ENCODE measurements around the gene TBL1XR1.
"Not testable (repeated sequence)": the region's sequence is repeated elsewhere in the genome, so short reads cannot be mapped to it uniquely, and the experiment has no call there.

The TBL1XR1 gene

DNA sequence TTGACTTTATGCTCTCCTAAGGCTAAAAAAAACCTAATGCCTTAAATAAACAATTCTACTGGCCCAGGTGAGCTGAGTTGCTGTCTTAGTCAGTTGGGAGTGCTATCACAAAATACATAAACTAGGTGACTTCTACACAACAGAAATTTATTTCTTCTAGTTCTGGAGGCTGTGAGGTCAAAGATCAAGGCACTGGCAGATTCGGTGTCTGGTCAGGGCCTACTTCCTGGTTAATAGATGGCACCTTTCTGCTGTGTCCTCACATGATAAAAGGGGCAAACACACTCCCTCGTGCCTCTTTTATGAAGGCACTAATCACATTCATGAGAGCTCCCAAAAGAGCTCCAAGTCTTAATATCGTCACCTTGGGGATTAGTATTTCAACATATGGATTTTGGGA is 11.5 kb upstream of the TBL1XR1 start:
- no peak for DNase-seq (ENCODE audit: low read depth in 2 of 2)

DNA sequence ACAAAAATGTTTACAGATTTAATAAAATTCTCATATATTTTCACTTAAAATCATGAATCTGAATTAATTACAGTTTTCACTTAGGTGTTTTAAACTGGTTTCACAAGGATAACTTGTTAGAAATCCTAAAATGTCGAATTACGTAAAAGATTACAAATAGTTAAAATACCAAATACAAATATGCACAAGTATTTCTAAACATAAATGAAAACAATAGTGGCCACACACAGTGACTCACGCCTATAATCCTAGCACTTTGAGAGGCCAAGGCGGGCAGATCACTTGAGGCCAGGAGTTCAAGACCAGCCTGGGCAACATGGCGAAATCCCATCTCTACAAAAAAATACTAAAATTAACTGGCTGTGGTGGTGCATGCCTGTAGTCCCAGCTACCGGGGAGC is 10.9 kb upstream of the TBL1XR1 start:
- no peak for DNase-seq (ENCODE audit: low read depth in 2 of 2)

- DNase-seq (ENCODE audit: low read depth in 2 of 2): no peak
Measured at GRCh38 chr3:177206936-177207335, 9.7 kb upstream of the TBL1XR1 start.

DNA sequence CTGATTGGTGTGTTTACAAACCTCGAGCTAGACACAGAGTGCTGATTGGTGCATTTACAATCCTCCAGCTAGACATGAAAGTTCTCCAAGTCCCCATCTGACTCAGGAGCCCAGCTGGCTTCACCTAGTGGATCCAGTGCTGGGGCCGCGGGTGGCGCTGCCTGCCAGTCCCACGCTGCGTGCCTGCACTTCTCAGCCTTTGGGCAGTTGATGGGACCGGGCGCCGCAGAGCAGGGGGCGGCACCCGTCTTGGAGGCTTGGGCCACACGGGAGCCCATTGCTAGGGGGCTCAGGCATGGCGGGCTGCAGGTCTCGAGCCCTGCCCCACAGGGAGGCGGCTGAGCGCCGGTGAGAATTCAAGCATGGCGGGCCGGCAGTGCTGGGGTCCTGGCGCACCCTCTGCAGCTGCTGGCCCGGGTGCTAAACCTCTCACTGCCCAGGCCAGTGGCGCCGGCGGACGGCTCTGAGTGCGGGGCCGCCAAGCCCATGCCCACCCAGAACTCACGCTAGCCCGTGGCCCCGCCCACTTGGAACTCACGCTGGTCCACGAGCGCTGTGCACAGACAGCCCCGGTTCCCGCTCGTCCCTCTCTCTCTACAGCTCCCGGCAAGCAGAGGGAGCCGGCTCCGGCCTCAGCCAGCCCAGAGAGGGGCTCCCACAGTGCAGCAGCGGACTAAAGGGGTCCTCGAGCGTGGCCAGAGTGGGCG is 6.6 kb upstream of the TBL1XR1 start:
- no peak for DNase-seq (ENCODE audit: low read depth in 2 of 2)

GRCh38 chr3:177203016-177203415 is 5.7 kb upstream of the TBL1XR1 start:
- not testable (repeated sequence) for DNase-seq (ENCODE audit: low read depth in 2 of 2)

GRCh38 chr3:177201700-177202397 is 4.6 kb upstream of the TBL1XR1 start:
- DNase-seq (ENCODE audit: low read depth in 2 of 2): no peak

DNA sequence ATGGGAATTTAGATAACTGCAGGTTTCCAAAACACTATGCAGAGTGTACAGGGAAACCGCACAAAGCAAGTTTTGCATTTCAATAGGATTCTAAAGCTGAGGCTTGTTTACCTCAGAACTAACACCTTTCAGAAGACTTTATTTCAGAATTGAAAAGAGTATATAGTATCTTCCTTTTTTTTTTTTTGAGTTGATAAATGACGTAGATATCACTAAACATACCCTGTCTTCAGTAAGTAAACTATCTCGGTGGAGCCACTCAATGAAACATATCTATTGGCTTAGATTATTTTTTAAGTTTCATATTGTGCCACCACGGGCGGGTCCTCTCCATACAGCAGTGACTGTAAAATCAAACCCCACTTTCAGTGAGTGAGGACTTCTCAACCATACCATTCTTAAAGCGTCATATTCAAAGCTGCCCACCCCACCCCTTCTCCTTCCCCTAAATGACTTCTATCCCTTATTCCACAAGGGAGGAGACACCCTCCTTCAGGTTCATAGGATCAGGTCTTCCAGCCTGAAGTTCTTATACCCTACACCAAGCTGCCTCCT is 2.0 kb upstream of the TBL1XR1 start:
- DNase-seq (ENCODE audit: low read depth in 2 of 2): no peak

- DNase-seq (ENCODE audit: low read depth in 2 of 2): peak in 1 of 2 experiments; percentile 26
Measured at GRCh38 chr3:177197727-177198460, 612 bp upstream of the TBL1XR1 start.

GRCh38 chr3:177196456-177197040 is 734 bp downstream of the TBL1XR1 start:
- peak in 1 of 2 experiments; percentile 18 for DNase-seq (ENCODE audit: low read depth in 2 of 2)

DNA sequence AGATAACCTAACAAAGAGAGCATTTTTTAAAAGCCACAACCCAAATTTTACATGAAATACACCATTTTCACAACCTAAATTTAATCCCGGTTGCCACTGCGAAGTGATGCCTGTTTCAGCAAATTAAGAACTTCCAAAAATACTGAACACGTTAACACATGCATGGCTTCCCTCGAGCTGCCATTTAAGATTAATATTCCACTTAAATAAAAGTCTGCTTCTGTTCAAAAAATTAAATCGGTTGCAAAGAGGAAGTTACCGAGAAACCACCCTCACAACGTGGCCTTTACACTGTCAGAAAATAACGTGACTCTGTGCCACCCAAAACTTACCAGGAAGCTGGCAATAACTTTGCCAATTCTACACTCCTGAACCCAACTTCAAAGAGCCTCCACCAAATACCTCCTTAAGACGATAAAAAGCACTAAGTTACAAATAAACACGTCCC is 1.2 kb downstream of the TBL1XR1 start:
- no peak for DNase-seq (ENCODE audit: low read depth in 2 of 2)

DNA sequence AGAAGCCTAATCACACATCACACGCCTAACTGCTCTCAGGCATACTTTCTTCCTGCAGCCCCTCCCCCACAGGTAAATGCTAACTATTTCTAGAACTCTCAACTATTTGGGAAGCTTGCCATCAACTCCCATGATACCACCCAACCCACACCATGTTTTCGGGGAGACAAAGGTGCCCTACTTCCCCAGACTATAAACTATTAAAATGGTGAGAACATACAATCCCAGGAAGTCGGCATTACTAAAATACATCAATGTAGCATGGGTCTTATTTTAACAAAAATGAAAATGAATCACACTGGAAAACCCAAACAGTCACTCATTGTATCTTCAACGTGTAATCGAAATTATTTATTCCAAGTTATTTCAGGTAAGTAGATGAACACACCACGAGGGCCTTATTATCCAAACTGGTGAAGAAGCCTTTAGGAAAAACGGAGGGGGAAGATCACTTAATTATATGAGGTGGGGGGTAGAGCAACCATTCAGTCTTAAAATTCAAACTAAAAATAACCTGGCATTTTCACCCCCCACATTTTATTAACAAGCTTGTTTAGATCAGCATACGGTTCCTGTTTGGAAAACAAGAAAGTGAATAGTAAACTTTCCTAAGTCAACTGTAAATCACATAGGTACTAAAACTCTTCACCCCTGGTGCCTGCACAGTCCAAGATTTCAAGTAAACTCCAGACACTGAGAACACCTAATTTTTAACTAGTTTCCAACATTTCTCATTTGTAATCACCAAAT is 1.9 kb downstream of the TBL1XR1 start:
- no peak for DNase-seq (ENCODE audit: low read depth in 2 of 2)

DNA sequence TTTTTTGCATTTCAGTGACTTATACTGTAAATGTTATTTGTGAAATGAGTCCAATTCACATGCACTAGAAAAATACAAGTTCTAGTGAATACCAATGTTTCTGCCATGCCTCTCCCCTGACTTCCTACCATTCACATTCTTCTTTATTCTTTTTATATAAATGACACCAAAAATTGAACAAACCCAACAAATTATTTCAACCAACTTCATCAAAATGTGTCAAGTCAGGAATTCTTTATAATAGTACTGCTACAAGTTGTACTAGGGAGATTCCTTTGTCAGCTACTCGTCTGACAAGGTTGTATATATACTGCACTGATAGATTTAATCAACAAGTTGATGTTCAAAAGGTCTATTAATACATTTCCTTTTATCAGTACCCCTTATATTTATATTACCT is 3.0 kb downstream of the TBL1XR1 start:
- no peak for DNase-seq (ENCODE audit: low read depth in 2 of 2)

DNA sequence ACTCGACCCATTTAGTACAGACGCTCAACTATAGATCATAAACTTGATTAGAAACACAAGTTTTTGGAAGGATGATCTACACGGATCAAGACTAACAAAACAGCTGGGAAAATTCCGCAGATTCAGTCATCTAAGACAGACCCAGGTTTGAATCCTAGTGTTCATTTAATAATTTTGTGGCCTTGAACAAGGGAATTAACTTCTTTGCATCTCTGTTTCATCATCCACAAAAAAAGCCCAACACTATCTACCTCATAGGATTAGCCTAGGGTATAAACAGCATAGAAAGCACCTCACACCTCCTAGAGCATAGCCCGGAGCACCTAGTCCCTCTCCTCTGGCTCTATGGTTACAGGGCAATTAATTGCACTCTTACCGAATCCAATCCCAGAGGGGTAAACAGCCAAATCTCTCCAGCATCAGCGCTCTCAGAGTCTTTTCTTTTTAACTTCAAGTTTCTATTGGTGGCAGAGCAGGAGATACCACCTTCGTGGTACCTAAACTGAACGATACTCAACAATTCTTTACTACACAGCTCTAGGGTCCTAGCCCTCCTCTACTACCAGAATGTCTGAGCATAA is 3.5 kb downstream of the TBL1XR1 start:
- DNase-seq (ENCODE audit: low read depth in 2 of 2): no peak

- not testable (repeated sequence) for DNase-seq (ENCODE audit: low read depth in 2 of 2)
Measured at GRCh38 chr3:177193275-177193674, 4.0 kb downstream of the TBL1XR1 start.

DNA sequence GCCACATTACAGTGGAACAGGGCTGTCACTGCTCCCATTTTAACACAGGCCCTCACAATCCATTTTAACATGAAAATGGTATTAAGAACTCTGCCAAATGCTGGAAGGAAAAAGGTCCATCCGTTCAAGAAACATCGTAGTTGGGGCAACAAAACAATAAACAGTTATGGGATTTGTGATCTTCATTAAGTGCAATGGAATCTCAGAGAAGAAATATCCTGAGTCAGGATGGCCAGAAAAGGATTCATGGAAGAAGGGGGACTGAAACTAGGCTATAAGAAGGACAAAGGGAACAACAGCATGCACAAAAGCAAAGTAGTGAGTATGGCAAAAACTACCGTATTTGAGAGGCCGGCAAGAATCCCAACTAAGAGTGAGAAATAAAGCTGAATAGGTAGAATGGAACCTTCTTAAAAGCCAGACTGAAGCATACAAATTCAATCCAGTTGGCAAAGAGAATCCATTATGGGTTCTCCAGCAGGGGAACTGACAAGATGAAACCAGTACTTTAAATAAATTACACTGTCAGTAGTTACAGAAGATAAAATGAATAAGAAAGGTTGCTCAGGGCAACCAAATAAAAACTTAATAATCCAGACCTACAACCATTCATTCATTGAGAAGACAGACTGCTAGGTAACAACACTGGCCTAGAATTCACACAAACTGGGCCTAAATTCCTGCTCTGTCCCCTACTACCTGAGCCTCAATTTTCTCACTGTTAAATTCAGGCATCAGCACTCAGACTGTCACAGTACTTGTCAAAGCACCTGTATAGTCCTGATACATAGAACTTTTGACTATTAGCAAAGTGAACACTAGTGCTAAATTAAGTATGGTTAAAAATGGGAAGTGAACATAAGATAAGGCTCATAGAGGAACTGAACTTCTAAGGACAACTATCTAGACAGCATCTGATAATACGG is 6.3 kb downstream of the TBL1XR1 start:
- DNase-seq (ENCODE audit: low read depth in 2 of 2): no peak

GRCh38 chr3:177190184-177190583 is 7.1 kb downstream of the TBL1XR1 start:
- not testable (repeated sequence) for DNase-seq (ENCODE audit: low read depth in 2 of 2)

GRCh38 chr3:177188325-177188724 is 9.0 kb downstream of the TBL1XR1 start:
- DNase-seq (ENCODE audit: low read depth in 2 of 2): not testable (repeated sequence)

GRCh38 chr3:177186306-177186705 is 11.0 kb downstream of the TBL1XR1 start:
- no peak for DNase-seq (ENCODE audit: low read depth in 2 of 2)

DNA sequence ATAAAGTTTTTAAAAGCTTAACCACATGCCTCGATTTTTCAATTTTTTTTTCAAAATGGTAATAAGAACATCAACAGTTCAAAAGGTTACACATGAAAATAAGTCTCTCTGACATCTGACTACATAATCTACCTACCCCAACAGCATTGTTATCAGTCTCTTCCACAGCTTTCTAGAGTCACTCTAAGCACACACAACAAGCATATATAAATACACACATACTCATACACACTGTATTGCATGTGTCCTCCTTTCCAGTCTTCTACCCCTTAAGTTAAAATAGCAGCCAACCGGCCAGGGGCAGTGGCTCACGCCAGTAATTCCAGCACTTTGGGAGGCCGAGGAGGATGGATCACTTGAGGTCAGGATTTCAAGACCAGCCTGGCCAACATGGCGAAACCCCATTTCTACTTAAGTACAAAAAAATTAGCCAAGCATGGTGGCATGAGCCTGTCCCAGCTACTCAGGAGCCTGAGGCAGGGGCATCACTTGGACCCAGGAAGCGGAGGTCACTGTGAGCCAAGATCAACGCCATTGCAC is 12.2 kb downstream of the TBL1XR1 start:
- no peak for DNase-seq (ENCODE audit: low read depth in 2 of 2)

Measured in fibroblast of skin of left biceps (primary cell).